Mucosa of descending colon (tissue), 3 donors: ENCODE results near the gene TSPAN31. TPM values are rescaled to one million over a fixed set of nuclear protein-coding genes. Genes with fewer than 3 reads are reported as not detected.

Experiments
- ATAC-seq: fragments of 200-7000 bp; cut with Tn5 transposase; one replicate; pipeline ENCODE4 v1.9.1; 2020; ENCODE audit warnings: mild to moderate bottlenecking, moderate library complexity
- DNase-seq, 3 donors: peaks; one replicate each; pipeline ENCODE4 v3.0.0-alpha.2; 2020
- H3K36me3 ChIP-seq: fragments of 200-600 bp; one replicate; pipeline ENCODE4 v1.8.0; 2021; ENCODE audit warnings: low read depth, mild to moderate bottlenecking
- H3K4me1 ChIP-seq: fragments of 200-600 bp; one replicate; pipeline ENCODE4 v1.8.0; 2021; ENCODE audit warnings: low read depth, mild to moderate bottlenecking
- H3K4me3 ChIP-seq: fragments of 200-600 bp; one replicate; pipeline ENCODE4 v1.8.0; 2021; ENCODE audit warnings: mild to moderate bottlenecking
- H3K9me3 ChIP-seq: fragments of 200-600 bp; one replicate; pipeline ENCODE4 v1.8.0; 2021; ENCODE audit warnings: mild to moderate bottlenecking
- intact Hi-C, 2 donors: fragments of 100-400 bp; cut with DNase I in 1 of 2; cut with micrococcal nuclease in 1 of 2; formaldehyde crosslinking; loops; one replicate each; pipeline versions ENCODE4 v1.11.0 to v1.11.1; 2022; cut with DNase I, micrococcal nuclease
- total RNA-seq, 3 donors: library from RNA; stranded (reverse); fragmentation: NEBNext Ultra II Directional in 2 of 3; extraction: Animal tissue kit (Norgen Biotek cat#: 25700) in 2 of 3; gene quantifications; one replicate each; pipeline versions ENCODE4 v1.2.1 to v1.2.4, GENCODE V29; 2021 to 2023
- TF ChIP-seq, protein P1 (sequence below): fragments of 200-600 bp; IDR thresholded peaks from one replicate; pipeline ENCODE4 v1.8.0; 2022; ENCODE audit warnings: antibody characterized with exemption, mild to moderate bottlenecking
- donor health status: DM: no; HTN: no; CAD: no; lungs with moderate emphysema.
- donor health status: DM: no; HTN: no; CAD: no.
- donor health status: DM: no; HTN: yes; CAD: no.

The TSPAN31 gene
- total RNA-seq, 3 donors from 2014 or later = 29.2 to 39.8 (median 30.5) TPM

DNA sequence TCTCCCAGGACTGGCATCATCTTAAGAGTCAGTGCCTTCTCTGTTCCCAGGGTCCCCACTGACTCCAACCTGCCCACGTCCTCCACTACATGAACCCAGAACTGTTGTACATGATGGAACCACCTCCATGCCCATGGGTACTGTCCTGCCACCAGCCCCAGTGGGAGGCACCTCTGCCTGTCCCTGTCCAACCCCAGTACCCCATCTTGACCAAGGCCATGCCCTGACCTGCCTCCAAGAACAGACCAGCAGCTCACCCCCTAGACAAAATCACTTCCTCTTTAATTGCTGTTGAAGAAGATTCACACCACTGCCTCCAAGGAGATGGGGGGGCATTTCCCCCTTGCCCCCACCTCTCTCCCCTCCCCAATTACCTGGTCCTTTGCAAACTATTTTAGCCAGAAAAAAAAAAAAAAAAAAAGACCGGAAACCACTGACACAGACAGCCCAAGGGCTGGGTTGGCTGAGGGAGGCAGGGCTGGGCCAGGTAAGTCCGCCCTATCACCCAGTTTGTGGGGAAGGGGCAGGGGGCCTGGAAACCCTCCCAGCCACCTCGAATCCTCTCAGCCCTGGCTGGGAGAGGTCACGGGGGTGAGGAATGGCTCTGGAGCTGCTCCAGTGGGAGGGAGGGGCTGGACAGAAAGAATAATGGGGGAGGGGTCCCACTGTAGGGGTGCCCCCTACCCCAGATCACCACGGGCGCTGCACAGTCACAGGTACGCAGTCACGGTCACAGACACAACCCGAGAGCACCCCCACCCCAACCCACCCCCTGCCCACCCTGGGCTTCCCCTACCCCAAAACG is 19.7 kb upstream of the TSPAN31 start:
- Histone ChIP-seq H3K9me3 (no peaks in the 10 kb centered on the region), H3K4me1 (peaks cover 3% of the 10 kb centered on the region), H3K4me3 (no peak overlapping the region), H3K36me3 (no peaks in the 10 kb centered on the region)
- TF ChIP-seq, protein P1, sequence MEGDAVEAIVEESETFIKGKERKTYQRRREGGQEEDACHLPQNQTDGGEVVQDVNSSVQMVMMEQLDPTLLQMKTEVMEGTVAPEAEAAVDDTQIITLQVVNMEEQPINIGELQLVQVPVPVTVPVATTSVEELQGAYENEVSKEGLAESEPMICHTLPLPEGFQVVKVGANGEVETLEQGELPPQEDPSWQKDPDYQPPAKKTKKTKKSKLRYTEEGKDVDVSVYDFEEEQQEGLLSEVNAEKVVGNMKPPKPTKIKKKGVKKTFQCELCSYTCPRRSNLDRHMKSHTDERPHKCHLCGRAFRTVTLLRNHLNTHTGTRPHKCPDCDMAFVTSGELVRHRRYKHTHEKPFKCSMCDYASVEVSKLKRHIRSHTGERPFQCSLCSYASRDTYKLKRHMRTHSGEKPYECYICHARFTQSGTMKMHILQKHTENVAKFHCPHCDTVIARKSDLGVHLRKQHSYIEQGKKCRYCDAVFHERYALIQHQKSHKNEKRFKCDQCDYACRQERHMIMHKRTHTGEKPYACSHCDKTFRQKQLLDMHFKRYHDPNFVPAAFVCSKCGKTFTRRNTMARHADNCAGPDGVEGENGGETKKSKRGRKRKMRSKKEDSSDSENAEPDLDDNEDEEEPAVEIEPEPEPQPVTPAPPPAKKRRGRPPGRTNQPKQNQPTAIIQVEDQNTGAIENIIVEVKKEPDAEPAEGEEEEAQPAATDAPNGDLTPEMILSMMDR = no peak
- DNase-seq (peak in 1 of 3 donors; percentile 33), ATAC-seq (no peak)
- intact Hi-C loops = no loop called here

DNA sequence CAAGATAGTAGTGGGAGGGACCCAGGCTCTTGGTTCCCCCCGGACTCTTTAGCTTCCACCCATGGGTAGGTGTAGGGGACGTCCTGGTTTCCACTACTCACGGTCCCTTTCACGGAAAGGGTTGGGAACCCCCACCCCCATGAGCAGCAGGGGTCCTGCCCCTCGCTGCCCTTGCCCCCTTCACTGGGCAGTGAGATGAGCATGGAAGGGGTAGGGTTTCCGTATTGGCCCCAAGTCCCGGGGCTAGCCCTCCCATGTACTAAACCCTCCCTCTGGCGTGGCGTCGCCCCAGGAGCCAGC is 19.0 kb upstream of the TSPAN31 start:
- TF ChIP-seq, protein P1 = no peak

DNA sequence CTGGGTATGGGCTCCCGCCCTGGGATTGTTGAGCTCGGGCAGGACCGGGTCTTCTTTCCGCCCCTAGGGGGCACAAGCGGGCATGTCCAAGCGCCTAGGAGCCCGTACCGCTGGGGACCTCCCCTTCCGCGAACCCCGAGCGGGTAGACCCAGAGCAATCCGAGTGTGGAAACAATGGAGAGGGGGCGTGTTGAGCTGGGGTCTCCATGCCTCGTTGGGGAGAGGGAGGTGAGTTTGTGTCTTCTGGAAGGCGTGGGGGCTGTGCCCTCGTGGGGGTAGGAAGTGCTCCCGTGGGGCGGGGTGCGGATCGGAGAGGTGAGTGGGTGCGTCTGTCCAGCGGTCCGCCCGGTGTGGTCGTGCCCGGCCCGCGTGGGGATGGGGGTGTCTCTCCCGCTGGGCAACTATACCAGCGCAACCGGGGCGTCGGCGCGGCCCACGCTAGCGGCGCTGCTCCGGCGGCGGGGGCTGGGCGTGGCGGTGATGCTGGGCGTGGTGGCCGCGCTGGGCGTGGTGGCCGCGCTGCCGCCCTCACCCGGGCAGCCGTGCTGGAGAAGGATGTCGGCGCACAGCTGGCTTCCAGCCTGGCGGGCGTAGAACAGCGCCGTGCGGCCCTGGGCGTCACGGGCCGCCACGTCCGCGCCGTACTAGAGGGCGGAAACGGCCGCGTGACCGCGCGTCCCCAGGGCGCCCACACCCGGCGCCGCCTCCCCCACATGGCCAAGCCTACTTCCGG is 18.5 kb upstream of the TSPAN31 start:
- intact Hi-C loops = no loop called here
- ATAC-seq = peak; percentile 90
- H3K36me3 ChIP-seq = no peaks in the 10 kb centered on the region

More for the DNA sequence above, 19.0 kb upstream of the TSPAN31 start:
- peaks cover 3% of the 10 kb centered on the region for H3K4me1 ChIP-seq
- intact Hi-C loops = no loop called here
- H3K36me3 ChIP-seq = no peaks in the 10 kb centered on the region
- no peak overlapping the region for H3K4me3 ChIP-seq
- DNase-seq = no peak
- ATAC-seq = no peak
- H3K9me3 ChIP-seq = no peaks in the 10 kb centered on the region

DNA sequence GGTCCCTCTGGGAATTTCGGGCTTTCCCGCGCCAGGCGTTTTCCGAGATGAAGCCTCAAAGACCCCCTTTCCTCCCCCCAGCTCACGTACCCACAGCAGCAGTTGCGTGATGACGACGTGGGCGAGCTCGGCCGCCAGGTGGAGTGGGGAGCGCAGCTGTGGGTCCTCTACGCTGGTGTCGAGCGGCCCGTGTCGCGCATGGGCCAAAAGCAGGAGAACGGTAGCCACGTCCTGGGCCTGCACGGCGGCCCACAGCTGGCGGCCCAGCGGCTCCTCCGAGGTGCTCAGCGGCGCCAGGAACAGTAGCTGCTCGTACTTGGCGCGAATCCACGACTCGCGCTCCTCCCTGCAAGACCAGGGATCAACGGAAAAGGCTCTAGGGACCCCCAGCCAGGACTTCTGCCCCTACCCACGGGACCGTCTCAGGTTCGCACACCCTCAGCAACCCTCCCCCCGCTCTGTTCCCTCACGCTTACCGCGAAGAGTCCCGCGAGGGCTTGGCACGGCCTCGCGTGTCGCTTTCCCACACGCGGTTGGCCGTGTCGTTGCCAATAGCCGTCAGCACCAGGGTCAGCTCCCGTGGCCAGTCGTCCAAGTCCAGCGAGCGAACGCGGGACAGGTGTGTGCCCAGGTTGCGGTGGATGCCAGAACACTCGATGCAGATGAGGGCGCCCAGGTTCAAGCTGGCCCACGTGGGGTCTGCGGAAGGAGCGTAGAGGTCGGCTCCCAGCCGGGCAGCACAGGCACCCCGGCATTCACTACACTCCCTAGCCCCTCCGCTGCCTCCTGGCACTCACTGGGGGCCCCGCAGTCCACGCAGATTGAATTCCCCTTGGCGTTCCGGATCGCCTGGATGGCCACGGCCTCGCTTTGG is 17.7 kb upstream of the TSPAN31 start:
- TF ChIP-seq, protein P1 = no peak
- intact Hi-C loops = no loop called here
- H3K4me3 ChIP-seq = peak overlapping the region; percentile 26
- ATAC-seq = peak; percentile 39
- peaks cover 3% of the 10 kb centered on the region for H3K4me1 ChIP-seq
- peak in 2 of 3 donors; percentile 32 to 52 for DNase-seq
- H3K9me3 ChIP-seq = no peaks in the 10 kb centered on the region
- H3K36me3 ChIP-seq = no peaks in the 10 kb centered on the region

More for the DNA sequence above, 18.5 kb upstream of the TSPAN31 start:
- Histone ChIP-seq H3K4me3 (peak overlapping the region; percentile 26), H3K4me1 (peaks cover 3% of the 10 kb centered on the region), H3K9me3 (no peaks in the 10 kb centered on the region)
- DNase-seq = peak; percentile 87 to 88 (median 88)
- TF ChIP-seq, protein P1 = peak; percentile 68

DNA sequence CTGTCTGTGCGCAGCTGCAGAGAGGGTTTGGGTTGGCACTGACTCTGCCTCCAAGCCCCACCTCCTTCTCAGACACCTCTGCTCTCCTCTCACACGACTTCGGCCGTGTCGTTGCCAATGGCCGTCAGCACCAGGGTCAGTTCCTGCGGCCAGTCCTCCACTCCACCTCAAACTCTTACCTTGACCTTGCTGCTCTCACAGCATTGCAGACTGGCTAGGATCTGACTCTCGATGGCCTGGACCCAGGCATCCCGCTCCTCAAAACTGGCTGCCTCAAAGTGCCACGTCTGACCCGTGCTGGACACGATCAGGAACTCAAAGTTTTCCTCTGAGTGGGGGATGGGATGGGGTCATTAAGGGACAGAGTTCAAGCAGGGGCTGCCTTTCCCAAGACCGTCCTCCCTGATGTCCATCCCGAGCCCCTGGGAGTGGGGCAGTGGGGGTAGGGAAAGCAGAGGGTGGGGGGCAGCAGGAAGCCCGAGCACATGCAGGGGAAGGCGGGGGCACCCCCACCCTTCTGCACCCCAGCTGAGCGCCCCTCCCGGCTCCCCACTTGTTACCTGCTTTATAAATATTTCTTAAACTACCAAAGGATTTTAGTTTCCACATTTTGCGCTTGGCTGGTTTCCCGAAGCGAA is 17.0 kb upstream of the TSPAN31 start:
- H3K4me3 ChIP-seq = no peak overlapping the region
- H3K36me3 ChIP-seq = no peaks in the 10 kb centered on the region
- H3K4me1 ChIP-seq = peaks cover 3% of the 10 kb centered on the region
- intact Hi-C loops = no loop called here
- DNase-seq (no peak), ATAC-seq (no peak)
- TF ChIP-seq, protein P1 = no peak
- no peaks in the 10 kb centered on the region for H3K9me3 ChIP-seq
